Panc1 (cell line): ENCODE data around the gene ZBTB22. TPM values are rescaled to one million over a fixed set of nuclear protein-coding genes. Genes with fewer than 3 reads are reported as not detected.

Source experiments
- ATAC-seq: fragments of 200-7000 bp; cut with Tn5 transposase; 2 replicates; pipeline ENCODE4 v1.9.1; 2020; ENCODE audit warnings: mild to moderate bottlenecking, moderate library complexity
- BruUV-seq: library from RNA; stranded (reverse); fragments of 400-500 nt; replicated peaks from 2 replicates; lab custom pipeline; 2021; lab: Mats Ljungman, UMichigan
- CTCF ChIA-PET: fragments of 300-600 bp; sonication (Branson Sonifier 250); formaldehyde crosslinking; loops from one replicate; lab custom pipeline; 2022; ENCODE audit warnings: antibody characterized with exemption; lab: Charles Lee
- POLR2A ChIA-PET: fragments of 300-600 bp; sonication (Branson Sonifier 250); formaldehyde crosslinking; loops from one replicate; lab custom pipeline; 2022; ENCODE audit warnings: antibody characterized with exemption; lab: Charles Lee
- DNase-seq: peaks from one replicate; pipeline ENCODE4 v3.0.0-alpha.2; 2010; ENCODE audit warnings: low read depth, low spot score
- H3K27ac ChIP-seq: 2 replicates; pipeline ENCODE4 v1.5.1; 2011; ENCODE audit warnings: mild to moderate bottlenecking, low read length, inconsistent platforms
- H3K27me3 ChIP-seq: fragments of 200-500 bp; sonication (Bioruptor generic); 2 replicates; pipeline ENCODE4 v1.6.0; 2014; ENCODE audit warnings: low read length, inconsistent platforms; ENCODE audit not compliant: control insufficient read depth, insufficient read depth
- H3K36me3 ChIP-seq: fragments of 200-500 bp; sonication (Bioruptor generic); 2 replicates; pipeline ENCODE4 v1.5.1; 2014; ENCODE audit warnings: inconsistent platforms, mild to moderate bottlenecking, low read length, moderate library complexity; ENCODE audit not compliant: control insufficient read depth, insufficient read depth
- H3K4me1 ChIP-seq: 2 replicates; pipeline ENCODE4 v1.5.1; 2011; ENCODE audit warnings: inconsistent platforms, mild to moderate bottlenecking, low read length, moderate library complexity; ENCODE audit not compliant: control insufficient read depth, insufficient read depth
- H3K4me3 ChIP-seq, 2 experiments: 2 replicates each; pipeline ENCODE4 v1.5.1; 2011 to 2012; ENCODE audit warnings: low read depth in 2 of 2, low read length in 2 of 2, mild to moderate bottlenecking in 2 of 2, inconsistent platforms in 1 of 2, moderate library complexity in 1 of 2
- H3K9me3 ChIP-seq: fragments of 200-500 bp; sonication (Bioruptor generic); 2 replicates; pipeline ENCODE4 v1.5.1; 2014; ENCODE audit warnings: low read depth, mild to moderate bottlenecking, inconsistent platforms, low read length, moderate library complexity; ENCODE audit not compliant: control insufficient read depth, insufficient read depth
- CTCF ChIP-seq: fragments of 450-650 bp; IDR thresholded peaks from 2 replicates; pipeline ENCODE4 v1.5.1; 2017; ENCODE audit warnings: mild to moderate bottlenecking
- POLR2AphosphoS5 ChIP-seq: IDR thresholded peaks from 2 replicates; pipeline ENCODE4 v1.6.1; 2012; ENCODE audit warnings: mild to moderate bottlenecking, low read depth, low read length, moderate library complexity
- REST ChIP-seq, 2 experiments: IDR thresholded peaks; 2 replicates each; pipeline ENCODE4 v1.6.1; 2011 to 2012; ENCODE audit warnings: low read depth in 2 of 2, control low read depth in 1 of 2, low read length in 1 of 2, mild to moderate bottlenecking in 1 of 2, moderate library complexity in 1 of 2; ENCODE audit not compliant: insufficient read depth in 1 of 2
- SIN3A ChIP-seq: IDR thresholded peaks from 2 replicates; pipeline ENCODE4 v1.6.1; 2012; ENCODE audit warnings: low read depth, mild to moderate bottlenecking, low read length, moderate library complexity, borderline replicate concordance; ENCODE audit not compliant: insufficient read depth
- TCF7L2 ChIP-seq: IDR thresholded peaks from 2 replicates; pipeline ENCODE4 v1.6.1; 2011; ENCODE audit warnings: mild to moderate bottlenecking, low read depth, low read length, inconsistent platforms
- in situ Hi-C: cut with HindIII; loops from 2 replicates; pipeline ENCODE4 v1.10.0; 2016; ENCODE audit warnings: low sequenced_read_pairs, low pct_unique_long_range_greater_than_20kb
- intact Hi-C: fragments of 100-400 bp; cut with micrococcal nuclease; formaldehyde crosslinking; loops from one replicate; pipeline ENCODE4 v1.10.0; 2022; ENCODE audit not compliant: unreplicated experiment
- total RNA-seq: library from RNA; stranded (reverse); gene quantifications from one replicate; pipeline ENCODE4 v1.2.1, GENCODE V29; 2021; ENCODE audit not compliant: unreplicated experiment

ZBTB22 gene
- total RNA-seq, 1 experiment from 2014 or later, result 16.0 TPM

DNA sequence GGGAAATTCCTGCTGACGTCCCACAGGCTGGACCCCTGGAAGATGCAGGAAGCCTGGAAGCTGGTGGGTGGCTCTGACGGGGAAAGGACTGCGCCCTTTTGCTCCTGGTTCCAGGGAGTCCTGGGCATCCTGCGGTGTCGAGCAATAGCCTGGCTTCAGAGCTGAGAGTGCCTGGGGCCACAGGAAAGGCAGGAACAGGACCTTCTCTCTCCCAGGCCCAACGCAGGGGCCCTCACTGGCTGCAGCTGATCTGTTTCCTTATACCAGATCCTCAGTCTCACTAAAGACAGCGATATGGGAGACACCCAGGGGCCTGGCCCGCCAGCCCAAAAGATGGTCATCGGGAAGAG, 39.2 kb downstream of the ZBTB22 start:
- in situ Hi-C loops, result no loop called here
- H3K9me3 ChIP-seq, result no peaks in the 10 kb centered on the region
- no peak for DNase-seq
- BruUV-seq, result no TSS peak
- H3K4me3 ChIP-seq, result no peak overlapping the region; a peak in 1 of 4 replicates
- peaks cover 10% of the 10 kb centered on the region for H3K36me3 ChIP-seq
- intact Hi-C loops, result no loop called here
- peak overlapping the region; percentile 84 for H3K27ac ChIP-seq
- H3K27me3 ChIP-seq, result no peaks in the 10 kb centered on the region
- ATAC-seq, result peak; percentile 6
- ChIA-PET CTCF (interaction anchor here (1.1 to 2.0 kb wide), 2 partner anchors 21 to 67 kb away, joined by 5 to 9 read pairs; partner anchors contain the start of gene RGL2), POLR2A (interaction anchor here (2.4 kb wide), 1 partner anchor 11 kb away, joined by 11 read pairs; the partner anchor contains the start of genes PFDN6 and WDR46)
- H3K4me1 ChIP-seq, result peaks cover 53% of the 10 kb centered on the region
- no peak; the same call in 1 of the 2 replicates for TF ChIP-seq POLR2AphosphoS5
- no peak for TF ChIP-seq REST (IDR thresholded peaks at IDR 0.05; ENCODE audit: insufficient read depth in 1 of 2, low read depth in 2 of 2, low read length in 1 of 2)
- no peak for TF ChIP-seq TCF7L2
- TF ChIP-seq SIN3A, result no peak
- no peak for TF ChIP-seq CTCF

DNA sequence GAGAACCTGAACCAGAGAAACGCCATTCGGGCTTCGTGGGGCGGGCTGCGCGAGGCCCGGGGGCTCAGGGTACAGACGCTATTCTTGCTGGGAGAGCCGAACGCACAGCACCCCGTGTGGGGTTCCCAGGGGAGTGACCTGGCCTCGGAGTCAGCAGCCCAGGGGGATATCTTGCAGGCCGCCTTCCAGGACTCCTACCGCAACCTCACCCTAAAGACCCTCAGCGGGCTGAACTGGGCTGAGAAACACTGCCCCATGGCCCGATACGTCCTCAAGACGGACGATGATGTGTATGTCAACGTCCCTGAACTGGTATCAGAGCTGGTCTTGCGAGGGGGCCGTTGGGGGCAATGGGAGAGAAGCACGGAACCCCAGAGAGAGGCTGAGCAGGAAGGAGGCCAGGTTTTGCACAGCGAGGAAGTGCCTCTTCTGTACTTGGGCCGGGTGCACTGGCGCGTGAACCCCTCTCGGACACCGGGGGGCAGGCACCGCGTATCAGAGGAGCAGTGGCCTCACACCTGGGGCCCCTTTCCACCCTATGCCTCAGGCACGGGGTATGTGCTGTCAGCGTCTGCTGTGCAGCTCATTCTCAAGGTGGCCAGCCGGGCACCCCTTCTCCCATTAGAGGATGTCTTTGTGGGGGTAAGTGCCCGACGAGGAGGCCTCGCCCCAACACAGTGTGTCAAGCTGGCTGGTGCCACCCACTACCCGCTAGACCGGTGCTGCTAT, 39.7 kb downstream of the ZBTB22 start:
- TF ChIP-seq POLR2AphosphoS5 (0 out of 2 replicates have a peak, but pooled peaks have one; percentile 3), TCF7L2 (no peak)
- ChIA-PET CTCF (interaction anchor here (0.6 to 2.0 kb wide), 5 partner anchors 11 to 134 kb away, joined by 3 to 9 read pairs (median 5); partner anchors contain the start of genes PFDN6, RGL2 and WDR46), POLR2A (interaction anchor here (1.6 to 2.4 kb wide), 2 partner anchors 11 to 18 kb away, joined by 4 to 11 read pairs; partner anchors contain the start of genes PFDN6 and WDR46)
- DNase-seq (no peak), ATAC-seq (peak; percentile 4)
- in situ Hi-C loops, result no loop called here
- peak overlapping the region; percentile 97 for H3K4me3 ChIP-seq
- no TSS peak for BruUV-seq
- H3K4me1 ChIP-seq, result peaks cover 53% of the 10 kb centered on the region
- H3K27me3 ChIP-seq, result no peaks in the 10 kb centered on the region
- H3K9me3 ChIP-seq, result no peaks in the 10 kb centered on the region
- intact Hi-C loops, result no loop called here
- peaks cover 15% of the 10 kb centered on the region for H3K36me3 ChIP-seq
- H3K27ac ChIP-seq, result peak overlapping the region; percentile 84
